Measurements from ENCODE around the gene NTSR1.
A peak's percentile ranks its signal among the peaks of the same experiment; 100 is the strongest.

NTSR1 gene

GRCh38 chr20:62790075-62790474 is 81.4 kb downstream of the NTSR1 start:
- TF ChIP-seq, protein P1, sequence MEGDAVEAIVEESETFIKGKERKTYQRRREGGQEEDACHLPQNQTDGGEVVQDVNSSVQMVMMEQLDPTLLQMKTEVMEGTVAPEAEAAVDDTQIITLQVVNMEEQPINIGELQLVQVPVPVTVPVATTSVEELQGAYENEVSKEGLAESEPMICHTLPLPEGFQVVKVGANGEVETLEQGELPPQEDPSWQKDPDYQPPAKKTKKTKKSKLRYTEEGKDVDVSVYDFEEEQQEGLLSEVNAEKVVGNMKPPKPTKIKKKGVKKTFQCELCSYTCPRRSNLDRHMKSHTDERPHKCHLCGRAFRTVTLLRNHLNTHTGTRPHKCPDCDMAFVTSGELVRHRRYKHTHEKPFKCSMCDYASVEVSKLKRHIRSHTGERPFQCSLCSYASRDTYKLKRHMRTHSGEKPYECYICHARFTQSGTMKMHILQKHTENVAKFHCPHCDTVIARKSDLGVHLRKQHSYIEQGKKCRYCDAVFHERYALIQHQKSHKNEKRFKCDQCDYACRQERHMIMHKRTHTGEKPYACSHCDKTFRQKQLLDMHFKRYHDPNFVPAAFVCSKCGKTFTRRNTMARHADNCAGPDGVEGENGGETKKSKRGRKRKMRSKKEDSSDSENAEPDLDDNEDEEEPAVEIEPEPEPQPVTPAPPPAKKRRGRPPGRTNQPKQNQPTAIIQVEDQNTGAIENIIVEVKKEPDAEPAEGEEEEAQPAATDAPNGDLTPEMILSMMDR (IDR thresholded peaks at IDR 0.05), result no peak

GRCh38 chr20:62791301-62792181 is 82.9 kb downstream of the NTSR1 start:
- TF ChIP-seq, protein P1 (IDR thresholded peaks at IDR 0.05), result peak; percentile 98

- TF ChIP-seq, protein P1 (IDR thresholded peaks at IDR 0.05), result no peak
Observed at GRCh38 chr20:62792182-62792939, 83.7 kb downstream of the NTSR1 start.

DNA sequence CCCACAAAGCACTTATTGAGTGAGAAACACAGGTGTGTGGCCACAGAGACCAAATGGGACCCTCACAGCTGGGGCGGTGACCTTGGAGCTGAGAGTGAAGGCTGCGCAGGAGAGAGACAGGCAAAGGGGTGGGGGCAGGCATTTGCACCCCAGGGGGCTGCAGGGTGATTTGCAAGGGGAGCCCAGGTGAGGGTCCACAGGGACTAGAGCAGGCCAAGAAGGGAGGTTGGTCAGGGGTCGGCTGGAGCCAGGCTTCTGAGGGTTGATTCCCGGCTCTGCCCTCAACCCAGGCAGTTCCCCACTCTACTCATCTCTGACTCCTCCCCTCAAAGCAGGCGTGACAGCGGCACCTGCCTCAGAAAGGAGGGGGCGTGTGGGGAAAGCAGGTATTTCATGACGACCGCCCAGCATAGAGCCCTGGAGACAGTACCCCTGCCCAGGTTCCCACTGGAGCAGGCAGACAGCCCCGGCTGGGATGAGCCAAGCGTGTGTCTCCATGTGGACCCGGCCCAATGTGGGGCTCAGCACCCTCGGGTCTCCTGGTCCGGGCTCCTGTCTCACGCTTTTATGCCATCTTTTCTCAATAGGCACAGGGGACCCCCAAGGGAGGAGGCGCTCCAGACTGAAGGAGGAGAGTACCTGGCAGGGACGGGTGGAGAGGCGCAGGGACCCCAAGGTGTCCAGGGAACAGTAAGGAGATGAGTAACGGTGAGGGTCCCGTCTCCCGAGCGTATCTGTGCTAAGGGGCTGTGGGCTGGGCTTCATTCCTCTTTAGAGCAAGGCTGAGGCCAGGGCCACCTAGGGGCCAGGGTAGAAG is 84.5 kb downstream of the NTSR1 start:
- TF ChIP-seq, protein P1 (IDR thresholded peaks at IDR 0.05), result no peak

DNA sequence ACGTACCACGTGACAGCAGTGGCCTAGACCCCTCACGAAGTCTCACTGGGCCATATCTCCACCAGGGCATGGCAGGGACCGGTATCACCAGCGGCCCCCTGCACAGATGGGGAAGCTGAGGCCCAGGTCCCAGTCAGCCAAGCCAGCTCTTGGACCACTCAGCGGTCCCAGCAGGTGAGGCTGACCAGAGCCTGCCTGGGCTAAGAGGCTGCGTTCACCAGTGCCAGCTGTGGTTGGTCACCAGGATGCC is 85.0 kb downstream of the NTSR1 start:
- TF ChIP-seq, protein P1 (IDR thresholded peaks at IDR 0.05), result no peak

DNA sequence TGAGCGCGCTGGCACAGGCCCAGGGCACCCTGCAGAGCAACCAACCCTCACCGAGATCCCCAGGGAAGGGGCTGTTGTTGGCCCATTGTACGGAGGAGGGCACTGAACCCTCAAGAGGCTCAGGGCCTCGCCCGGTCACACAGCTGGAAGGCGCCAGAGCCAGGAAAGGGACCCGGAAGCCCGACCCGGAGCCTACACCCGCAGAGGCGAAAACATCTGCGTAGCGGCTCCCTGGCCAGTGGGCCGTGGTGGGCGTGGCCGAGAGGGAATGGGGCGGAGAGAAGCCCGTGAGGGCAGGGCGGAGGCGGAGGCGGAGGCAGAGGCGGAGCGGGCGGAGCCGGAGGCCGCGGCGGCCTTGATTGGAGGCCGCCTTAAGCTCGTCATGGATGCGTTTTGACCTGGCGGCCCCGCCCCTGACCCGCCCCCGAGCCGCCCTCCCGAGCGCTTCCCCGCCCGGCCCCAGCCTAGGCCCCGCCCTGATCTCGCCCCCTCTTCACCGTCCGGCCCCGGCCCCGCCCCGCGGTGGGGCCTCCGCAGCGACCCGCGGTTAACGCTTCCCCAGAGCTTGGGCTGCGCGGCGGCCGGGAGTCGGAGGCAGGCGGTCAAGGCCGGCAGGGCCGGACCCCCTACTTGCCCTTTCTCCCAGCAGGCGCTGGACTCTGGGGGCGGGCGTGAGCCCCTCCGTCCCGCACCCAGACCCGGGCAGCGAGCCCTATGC is 85.5 kb downstream of the NTSR1 start:
- TF ChIP-seq, protein P1 (IDR thresholded peaks at IDR 0.05), result no peak
